NCI-H526 treated with DMSO at 0.1 percent for 48 hours (cell line): ENCODE data around the gene NHERF2.
"Not testable (repeated sequence)": the region's sequence is repeated elsewhere in the genome, so short reads cannot be mapped to it uniquely, and the experiment has no call there.

Experiments
- DNase-seq: peaks from one replicate; lab custom pipeline; 2025; lab: John Stamatoyannopoulos, UW

Gene NHERF2

DNA sequence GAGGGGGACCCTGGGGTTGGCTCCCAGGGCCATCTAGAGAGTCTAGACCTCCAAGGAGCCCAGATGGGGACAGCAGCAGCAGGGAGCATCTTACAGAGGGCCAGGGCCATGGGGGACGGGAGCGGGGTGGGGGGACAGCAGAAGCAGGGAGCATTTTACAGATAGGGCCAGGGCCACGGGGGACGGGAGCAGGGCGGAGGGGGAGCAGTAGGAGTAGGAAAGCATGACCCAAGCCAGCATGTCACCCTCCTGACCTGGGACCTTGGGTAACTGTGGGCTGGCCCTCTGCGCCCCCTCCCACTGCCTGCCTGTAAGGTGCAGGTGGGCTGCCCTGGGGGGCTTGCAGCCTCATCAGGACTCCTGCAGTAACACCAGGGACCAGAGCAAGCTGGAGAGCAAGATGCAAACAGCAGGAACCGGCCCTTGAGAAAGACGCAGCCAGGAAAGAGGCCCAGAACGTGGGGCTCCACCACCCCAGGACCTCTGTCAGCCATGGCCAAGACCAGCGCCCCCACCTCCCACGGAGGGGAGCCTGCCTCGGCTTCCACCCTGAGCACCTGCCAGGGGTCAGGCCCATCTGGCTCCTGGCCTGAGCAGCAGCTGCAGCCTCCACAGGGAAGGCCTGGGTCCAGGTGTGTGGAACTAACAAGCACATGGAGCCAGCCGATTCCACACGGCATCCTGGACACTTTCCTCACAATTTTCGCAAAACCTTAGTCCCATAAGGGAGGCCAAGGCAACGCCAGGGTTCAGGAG is 19.4 kb upstream of the NHERF2 start:
- DNase-seq: no peak

DNA sequence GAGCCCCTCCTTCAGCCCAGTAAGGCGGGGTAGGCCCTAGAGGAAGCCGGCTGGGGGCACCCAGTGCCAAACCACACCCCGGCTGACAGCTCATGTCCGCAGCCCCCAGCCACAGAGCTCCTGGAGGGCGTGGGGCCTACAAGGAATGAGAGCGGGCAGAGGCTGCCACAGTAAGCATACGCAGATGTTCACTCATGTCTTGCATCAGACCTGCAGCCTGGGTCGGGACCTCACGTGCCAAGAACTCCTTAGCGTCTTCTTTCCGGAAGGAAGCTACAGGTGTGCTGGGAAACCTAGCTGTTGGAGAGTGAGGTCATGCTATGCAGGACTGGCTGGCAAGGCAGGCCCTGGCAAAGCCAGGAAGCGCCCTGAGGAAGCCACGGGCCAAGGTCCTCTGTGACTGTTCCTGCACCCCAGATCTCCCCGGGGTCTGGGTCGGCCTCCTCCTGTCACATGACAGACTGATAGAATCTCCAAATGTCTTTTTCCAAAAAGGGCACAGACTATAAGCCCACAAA is 18.6 kb upstream of the NHERF2 start:
- DNase-seq: no peak

DNA sequence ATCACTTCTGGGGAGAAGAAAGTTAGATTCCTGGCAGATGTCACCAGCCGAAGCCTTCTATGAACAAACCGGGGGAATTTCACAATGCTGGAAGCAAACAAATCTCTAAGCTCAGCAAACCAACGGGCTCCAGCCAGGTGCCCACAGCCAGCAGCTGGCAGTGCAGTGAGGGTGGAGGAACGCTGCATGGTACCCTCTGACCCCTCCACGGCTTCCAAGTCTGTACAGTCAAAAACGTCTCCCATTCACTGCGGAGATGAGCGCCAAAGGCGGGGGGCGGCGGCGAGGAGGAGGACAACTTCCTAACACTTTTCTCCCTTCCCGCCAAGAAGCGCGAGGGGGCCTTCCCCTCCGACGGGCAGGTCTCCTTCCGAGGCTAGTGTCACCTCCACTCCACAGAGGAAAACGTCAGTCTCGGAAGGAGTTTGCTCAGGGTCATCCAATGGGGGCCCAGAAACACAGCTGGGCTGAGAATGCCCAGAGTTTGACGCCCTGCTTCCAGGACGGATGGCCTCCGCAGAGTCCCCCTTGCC is 18.0 kb upstream of the NHERF2 start:
- no peak for DNase-seq

DNA sequence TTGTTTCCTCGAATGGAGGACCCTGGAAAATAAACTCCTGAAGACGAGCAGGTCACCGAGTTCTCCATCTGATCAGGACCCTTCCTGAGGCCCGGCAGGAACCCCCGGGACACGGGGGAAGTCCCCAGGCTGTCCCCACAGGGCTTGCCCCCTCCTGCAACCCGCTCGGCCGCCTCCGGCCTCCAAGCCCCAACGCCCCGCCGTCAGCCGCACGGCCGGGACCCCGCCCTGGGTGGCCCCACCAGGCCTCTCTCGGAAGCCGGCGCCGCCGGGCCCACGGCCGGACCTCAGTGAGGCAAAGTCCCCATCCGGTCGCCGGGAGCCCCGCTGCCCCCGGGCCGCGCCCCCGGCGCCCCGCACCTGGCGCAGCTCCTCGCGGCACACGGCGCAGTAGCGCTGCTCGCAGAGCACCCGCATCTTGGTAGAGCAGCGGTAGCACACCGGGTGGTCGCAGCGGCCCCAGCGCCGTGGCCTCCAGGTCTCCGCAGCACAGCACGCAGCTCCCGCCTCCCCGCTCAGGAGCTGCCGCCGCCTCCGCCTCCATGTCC is 17.5 kb upstream of the NHERF2 start:
- DNase-seq: no peak

DNA sequence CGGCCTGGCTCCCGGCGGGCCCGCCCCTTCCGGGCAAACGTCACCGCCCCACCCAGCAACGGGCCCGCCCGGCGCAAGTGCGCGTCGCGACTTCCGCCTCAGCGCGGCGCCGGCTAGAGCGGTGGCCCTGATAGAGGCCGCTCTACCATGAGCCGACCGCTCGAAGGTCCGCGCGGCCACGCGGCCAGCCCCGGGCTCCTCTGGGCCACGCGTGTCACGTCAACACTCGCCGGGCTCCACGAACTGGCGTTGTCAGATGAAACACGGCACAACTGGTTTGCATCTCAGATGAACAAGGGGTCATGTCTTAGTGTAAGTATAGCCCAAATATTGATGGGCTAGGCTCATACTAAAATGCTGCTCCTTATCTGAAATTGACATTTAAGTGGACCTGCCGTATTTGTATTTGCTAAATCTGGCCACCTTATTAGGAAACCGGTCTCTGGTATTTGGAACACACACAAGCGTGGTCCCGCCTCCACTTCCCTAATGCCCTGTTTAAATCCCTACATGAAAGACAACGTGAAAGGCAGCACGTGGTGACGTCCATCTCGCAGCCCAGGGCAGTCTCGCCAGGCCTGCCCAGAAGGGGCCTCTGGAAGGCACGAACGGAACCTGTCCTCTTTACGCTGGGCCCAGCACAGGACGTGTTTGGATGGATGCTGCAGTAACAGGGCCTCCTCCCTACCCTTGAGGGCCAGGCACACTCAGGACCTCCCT is 16.8 kb upstream of the NHERF2 start, which contains the start of gene ZNF598:
Gene ZNF598, minus strand, starts transcription at position 31 of the 720 bp plus-strand sequence.
- peak; percentile 40 for DNase-seq

DNA sequence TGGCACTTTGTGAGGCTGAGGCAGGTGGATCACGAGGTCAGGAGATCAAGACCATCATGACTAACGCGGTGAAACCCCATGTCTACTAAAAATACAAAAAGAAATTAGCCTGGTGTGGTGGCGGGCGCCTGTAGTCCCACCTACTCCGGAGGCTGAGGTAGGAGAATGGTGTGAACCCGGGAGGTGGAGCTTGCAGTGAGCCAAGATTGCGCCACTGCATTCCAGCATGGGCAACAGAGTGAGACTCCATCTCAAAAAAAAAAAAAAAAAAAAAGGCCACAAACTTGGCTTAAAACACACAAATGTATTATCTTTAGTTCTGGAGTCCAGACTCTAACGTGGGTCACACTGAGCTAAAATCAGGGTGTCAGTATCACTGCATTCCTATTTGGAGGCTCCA is 15.0 kb upstream of the NHERF2 start:
- DNase-seq: not testable (repeated sequence)

DNA sequence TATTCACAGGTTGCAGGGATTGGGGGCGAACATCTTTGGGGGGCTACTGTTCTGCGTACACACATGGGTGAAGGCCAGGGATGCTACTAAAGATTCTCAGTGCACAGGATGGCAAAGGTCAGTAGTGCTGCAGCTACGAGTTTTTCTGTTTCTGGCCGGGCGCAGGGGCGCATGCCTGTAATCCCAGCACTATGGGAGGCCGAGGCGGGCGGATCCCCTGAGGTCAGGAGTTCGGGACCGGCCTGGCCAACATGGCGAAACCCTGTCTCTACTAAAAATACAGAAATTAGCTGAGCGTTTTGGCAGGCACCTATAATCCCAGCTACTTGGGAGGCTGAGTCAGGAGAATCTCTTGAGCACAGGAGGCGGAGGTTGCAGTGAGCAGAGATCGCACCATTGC is 13.2 kb upstream of the NHERF2 start:
- no peak for DNase-seq

DNA sequence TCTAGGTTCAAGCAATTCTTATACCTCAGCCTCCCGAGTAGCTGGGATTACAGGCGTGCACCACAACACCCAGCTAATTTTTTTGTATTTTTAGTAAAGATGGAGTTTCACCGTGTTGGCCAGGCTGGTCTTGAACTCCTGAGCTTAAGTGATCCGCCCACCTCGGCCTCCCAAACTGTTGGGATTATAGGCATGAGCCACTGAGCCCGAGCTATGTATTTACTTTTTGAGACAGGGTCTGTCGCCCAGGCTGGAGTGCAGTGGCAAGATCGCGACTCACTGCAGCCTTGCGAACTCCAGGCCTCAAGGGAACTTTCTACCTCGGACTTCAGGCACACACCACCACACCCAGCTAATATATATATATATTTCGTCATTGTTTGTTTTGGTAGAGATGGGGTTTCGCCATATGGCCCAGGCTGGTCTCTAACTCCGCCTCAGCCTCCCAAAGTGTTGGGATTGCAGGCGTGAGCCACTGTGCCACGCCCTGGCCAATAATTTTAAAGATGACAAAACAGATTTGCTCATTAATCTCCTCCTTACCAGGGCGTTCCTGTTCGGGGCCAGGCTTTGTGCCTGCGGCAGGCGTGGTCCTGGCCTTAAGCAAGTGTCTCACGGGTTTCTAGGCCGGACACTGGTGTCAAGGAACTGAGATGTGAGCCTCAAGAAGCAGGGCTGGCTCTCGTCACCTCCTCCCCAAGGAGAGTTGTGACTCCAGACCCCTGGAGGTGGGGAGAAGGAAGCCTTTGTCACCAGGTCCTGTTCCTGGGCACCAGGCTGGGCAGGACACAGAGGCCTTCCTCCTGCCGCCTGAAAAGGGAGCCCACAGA is 11.4 kb upstream of the NHERF2 start:
- no peak for DNase-seq

DNA sequence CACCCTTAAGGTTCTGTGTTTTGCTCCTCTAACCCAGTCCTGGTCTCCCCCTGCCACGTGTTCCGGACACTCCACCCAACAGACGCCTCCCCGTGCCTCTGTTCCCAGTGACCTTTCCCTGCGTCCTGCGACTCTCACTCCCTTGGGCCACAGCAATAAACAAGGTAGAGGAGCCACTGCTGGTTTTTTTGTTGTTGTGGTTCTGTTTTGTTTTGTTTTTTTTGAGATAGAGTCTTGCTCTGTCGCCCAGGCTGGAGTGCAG is 10.8 kb upstream of the NHERF2 start:
- no peak for DNase-seq

DNA sequence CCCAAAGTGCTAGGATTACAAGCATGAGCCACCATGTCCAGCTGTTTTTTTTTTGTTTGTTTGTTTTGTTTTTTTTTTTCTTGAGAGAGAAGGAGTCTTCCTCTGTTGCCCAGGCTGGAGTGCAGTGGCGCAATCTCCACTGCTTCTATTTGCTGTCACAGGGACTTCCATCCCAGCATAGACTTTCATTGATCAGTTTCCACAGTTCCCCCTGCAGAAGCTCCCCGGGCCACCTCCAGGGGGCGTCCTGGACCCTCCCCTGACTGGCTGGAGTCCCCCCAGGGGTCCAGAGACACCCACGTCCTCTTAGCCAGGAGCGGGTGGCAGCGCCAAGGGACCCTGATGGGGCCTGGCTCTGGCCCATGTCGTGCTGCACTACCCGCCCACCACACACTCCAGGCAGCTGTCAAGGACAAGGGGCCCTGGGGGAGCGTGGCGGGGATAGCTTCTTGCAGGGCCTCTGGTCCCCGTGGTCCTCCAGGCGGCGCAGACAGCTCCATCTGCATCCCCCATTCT is 10.2 kb upstream of the NHERF2 start:
- DNase-seq: no peak

DNA sequence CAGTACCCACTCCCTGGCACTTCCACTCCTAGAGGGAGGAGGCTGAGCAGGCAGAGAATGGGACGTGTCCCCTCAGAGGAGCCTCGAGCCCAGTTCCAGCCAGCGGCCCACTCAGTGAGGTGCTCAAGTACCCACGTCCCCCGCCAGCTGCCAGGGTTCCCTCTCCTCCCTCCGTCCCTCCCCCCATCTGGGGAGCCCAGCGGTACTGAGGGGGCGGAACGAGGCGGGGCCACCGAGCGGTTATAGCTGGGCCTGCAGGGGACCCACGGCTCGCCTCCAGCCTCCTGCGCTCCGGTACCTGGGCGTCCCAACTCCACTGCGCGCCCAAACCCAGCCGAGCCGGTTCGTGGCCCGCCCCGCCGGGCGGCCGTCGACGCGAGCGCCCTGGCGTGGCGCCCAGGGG is 7.2 kb upstream of the NHERF2 start, which contains the start of gene NPW:
Gene NPW, plus strand, starts transcription at position 268 of the 403 bp plus-strand sequence.
- no peak for DNase-seq

DNA sequence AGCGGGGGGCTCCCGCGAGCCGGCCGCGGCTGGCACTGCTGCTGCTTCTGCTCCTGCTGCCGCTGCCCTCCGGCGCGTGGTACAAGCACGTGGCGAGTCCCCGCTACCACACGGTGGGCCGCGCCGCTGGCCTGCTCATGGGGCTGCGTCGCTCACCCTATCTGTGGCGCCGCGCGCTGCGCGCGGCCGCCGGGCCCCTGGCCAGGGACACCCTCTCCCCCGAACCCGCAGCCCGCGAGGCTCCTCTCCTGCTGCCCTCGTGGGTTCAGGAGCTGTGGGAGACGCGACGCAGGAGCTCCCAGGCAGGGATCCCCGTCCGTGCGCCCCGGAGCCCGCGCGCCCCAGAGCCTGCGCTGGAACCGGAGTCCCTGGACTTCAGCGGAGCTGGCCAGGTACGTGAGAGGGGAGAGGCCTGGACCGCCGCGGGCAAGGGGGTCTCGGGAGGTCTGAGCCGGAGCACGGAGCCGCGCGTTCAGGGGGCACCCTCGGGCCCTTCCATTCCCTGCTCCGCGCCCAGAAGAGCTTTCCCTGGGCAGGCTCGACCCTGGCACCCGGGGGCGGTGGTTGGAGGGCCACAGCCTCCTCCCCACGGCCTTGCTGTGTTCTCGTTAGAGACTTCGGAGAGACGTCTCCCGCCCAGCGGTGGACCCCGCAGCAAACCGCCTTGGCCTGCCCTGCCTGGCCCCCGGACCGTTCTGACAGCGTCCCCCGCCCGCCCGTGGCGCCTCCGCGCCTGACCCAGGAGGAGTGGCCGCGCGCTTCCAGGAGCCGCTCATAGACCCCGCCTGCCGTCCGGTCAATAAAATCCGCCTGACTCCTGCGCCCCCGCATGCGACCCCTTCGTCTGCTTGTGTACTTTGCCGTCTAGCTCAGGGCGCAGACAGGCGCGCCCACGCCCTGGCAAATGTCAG is 6.5 kb upstream of the NHERF2 start:
- no peak for DNase-seq

DNA sequence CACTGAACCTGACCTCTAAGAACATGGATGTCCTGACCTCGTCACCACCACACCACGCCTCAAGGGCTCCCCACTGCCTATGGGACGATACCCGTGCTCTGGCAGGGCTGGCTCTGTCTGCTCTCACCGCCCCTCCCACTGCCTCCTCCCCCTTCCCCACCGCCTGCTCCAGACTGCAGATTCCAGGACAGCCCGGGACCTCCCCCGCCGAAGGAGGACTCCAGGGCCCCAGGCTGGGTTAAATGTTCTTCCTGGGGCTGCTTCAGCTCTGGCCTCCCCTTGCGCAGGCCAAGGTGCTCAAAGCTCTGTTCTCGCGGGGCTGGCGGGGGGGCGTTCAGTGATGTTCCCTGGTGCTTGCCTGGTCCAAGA is 4.0 kb upstream of the NHERF2 start:
- no peak for DNase-seq

DNA sequence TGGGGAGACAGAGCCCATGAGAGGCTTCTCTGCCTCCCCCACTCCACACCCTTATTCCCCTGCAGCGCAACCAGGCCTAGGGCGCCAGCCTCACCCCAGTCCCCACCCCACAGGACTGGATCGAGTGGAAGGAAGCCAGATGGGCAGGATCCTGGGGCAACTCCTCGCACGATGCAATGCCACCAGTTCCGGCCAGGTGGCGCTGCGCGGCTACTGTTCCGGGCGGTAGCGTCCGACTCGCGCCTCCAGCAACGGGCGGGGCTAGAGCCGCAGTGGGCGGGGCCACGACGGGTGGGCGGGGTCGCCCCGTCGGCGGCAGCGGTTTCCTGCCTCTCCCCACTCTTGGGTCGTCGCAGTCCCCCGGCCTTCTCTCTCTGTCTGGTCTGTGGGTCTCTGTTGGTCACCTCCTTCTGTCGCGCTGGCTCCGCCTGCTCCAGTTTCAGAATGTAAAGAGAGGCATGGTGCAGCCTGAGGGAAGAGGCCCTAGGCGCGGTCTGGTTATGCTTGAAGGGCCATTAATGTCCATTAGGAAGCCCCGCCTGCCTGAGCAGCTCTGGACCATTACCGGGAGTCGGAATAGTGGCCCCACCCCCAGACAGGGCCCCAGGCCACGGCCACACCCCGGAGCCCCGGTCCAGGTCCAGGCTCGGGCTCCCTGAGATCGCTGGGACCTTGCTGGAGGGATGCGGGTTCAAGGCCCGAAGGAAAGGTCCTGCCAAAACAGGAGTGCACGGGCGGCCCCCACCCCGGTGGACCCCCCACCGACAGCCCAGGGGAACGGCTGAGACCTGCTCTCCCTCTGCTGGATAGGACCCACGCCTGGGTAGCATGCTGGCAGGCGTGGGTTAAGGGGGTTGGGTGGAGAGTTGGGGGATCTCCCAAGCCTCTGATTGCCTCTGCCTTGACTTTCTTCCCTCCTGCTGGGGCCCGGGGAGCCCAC is 3.3 kb upstream of the NHERF2 start:
- peak; percentile 45 for DNase-seq

DNA sequence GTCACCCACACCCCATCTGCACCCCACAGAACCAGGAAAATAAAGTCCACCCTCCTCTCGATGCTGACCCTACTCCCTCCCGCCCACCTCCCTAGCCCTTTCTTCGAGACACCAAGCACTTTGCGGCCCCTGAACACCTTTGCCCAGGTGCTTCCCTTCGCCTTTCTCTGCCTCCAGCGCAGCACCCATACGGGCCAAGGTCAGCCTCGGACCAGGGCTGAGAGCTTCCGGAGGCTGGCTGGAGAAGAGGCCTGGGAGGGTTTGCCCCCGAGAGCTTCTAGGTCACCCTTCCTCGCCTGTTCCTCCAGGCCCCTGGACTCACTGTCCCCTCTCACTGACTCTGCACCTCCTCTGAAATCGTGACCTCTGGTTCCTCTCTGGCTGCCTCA is 2.7 kb upstream of the NHERF2 start:
- DNase-seq: no peak

DNA sequence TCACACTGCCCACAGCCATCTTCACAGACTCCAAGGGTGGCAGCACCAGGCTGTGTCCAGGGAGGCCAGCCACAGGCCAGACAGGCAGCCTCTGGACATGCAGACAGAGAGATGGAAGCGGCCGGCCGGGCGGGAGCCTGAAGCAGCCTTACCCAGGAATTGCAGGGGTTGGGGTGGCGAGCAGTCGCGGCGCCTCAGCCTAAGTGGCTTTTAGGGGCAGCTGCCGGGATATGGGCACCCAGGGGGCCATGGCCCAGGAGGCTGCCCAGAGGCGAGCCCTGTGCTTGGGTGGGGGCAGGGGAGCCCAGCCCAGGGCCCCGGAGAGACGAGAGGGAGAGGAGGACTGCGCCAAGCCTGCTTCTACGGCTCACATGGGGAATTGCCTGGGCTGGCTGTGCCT is 1.5 kb upstream of the NHERF2 start:
- no peak for DNase-seq

DNA sequence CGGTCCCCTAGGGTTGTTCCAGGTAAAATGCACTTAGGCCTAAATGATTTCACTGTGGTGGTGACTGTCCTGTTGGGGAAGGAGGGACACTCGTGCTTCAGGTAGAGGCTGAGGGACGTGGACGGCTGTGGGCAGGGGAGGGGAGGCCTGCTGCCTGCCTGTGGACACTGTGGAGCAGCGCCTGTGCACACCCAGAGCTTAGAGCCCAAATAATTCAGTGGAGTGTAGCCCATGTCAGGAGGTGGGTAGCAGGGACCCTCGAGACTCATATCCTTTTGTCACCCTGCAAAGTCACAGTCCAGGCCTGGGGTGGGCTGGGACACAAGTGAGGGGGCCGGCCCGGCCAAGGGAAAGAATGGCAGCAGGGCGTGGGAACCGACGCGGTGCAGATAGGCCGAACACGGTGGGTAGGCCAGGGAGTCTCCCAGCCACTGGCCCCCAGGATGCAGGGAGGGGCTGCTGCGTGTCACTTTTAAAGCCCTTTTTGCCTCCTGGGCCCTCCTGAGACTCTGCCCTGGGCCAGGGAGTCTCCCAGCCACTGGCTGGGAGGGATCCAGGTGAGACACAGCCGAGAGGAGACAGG is 733 bp upstream of the NHERF2 start:
- no peak for DNase-seq

DNA sequence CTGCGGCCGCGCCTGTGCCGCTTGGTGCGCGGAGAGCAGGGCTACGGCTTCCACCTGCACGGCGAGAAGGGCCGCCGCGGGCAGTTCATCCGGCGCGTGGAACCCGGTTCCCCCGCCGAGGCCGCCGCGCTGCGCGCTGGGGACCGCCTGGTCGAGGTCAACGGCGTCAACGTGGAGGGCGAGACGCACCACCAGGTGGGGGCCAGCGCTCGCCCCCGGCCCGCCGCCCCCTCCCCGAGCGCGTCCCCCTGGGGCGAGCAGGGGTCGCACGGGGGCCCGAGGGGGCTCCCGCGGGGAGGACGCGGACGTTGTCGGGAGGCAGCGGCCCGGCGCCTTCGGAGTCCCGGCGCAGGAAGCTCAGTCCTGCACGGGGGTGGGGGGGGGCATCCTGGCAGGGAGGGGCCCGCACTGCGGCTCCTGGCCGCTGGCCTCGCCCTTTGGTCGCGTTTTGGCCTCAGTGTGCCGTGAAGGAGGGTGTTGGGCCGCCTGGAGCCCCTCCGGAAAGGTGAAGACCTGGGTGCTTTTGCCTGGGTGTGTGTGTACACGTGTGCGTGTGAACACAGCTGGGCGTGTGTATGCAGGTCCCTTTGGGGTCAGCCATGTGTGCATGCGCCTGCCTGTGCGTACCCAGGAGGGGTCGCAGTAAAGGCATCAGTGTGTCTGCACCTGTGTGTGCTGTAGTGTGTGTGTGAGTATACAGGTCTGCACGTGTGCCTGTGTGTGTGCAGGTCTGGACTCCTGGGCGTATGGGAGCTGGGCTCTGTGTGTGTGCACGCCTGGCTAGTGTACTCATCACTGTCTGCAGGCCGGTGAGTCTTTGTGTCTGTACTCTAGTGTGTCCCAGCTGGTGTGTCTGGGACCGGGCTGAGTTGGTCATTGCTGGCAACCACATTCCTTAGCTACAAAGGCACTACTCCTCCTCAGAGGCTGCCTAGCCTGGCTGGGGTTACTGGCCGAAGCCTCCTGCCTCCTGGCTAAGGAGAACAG is 615 bp downstream of the NHERF2 start:
- DNase-seq: no peak
